ENCODE measurements around the gene NFYC.

GRCh38 chr1:40649592-40649930 lies 41.9 kb upstream of the NFYC start:
- TF ChIP-seq POLR2AphosphoS5 (IDR thresholded peaks at IDR 0.05) (no peak), POLR2A (IDR thresholded peaks at IDR 0.05; ENCODE audit: low read depth) (no peak), EP300 (IDR thresholded peaks at IDR 0.05) (no peak)
- TF ChIP-seq, protein P1, sequence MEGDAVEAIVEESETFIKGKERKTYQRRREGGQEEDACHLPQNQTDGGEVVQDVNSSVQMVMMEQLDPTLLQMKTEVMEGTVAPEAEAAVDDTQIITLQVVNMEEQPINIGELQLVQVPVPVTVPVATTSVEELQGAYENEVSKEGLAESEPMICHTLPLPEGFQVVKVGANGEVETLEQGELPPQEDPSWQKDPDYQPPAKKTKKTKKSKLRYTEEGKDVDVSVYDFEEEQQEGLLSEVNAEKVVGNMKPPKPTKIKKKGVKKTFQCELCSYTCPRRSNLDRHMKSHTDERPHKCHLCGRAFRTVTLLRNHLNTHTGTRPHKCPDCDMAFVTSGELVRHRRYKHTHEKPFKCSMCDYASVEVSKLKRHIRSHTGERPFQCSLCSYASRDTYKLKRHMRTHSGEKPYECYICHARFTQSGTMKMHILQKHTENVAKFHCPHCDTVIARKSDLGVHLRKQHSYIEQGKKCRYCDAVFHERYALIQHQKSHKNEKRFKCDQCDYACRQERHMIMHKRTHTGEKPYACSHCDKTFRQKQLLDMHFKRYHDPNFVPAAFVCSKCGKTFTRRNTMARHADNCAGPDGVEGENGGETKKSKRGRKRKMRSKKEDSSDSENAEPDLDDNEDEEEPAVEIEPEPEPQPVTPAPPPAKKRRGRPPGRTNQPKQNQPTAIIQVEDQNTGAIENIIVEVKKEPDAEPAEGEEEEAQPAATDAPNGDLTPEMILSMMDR (IDR thresholded peaks at IDR 0.05) = no peak
